ENCODE measurements around the gene EOGT. TPM values are rescaled to one million over a fixed set of nuclear protein-coding genes. Genes with fewer than 3 reads are reported as not detected.

The EOGT gene
- total and polyA plus RNA-seq, 2 experiments from 2014 or later = 11.9 to 27.2 TPM

- H3K4me3 ChIP-seq = no peak overlapping the region
- no peaks in the 10 kb centered on the region for H3F3A ChIP-seq (replicated peaks; ENCODE audit: low read depth)
- H3K27me3 ChIP-seq (ENCODE audit: insufficient read depth) = no peaks in the 10 kb centered on the region
- no peaks in the 10 kb centered on the region for H3K9me2 ChIP-seq (ENCODE audit: insufficient read depth)
- ATAC-seq (no peak), DNase-seq (ENCODE audit: low spot score) (no peak)
- Mint-ChIP-seq H3K27me3 (ENCODE audit: insufficient read depth, low read depth, poor library complexity) (peaks cover 2% of the 10 kb centered on the region), H3K27ac (no peak overlapping the region), H3K4me1 (no peaks in the 10 kb centered on the region), H3K4me3 (no peak overlapping the region), H3K9me3 (no peaks in the 10 kb centered on the region), H3K36me3 (ENCODE audit: low read depth) (peaks cover 45% of the 10 kb centered on the region)
- H3K27ac ChIP-seq (ENCODE audit: low read depth) = no peak overlapping the region
- H3K4me1 ChIP-seq (ENCODE audit: insufficient read depth) = no peaks in the 10 kb centered on the region
- peaks cover 24% of the 10 kb centered on the region for H3K36me3 ChIP-seq (ENCODE audit: insufficient read depth)
- H3K79me2 ChIP-seq (replicated peaks; ENCODE audit: insufficient read depth) = no peaks in the 10 kb centered on the region
- TF ChIP-seq ZNF114 (CRISPR knock-in tag; IDR thresholded peaks at IDR 0.05) (no peak), EZH2phosphoT487 (IDR thresholded peaks at IDR 0.05; ENCODE audit: unreplicated experiment) (no peak), CREB1 (CRISPR knock-in tag; IDR thresholded peaks at IDR 0.05; ENCODE audit: low read depth) (no peak), NANOG (IDR thresholded peaks at IDR 0.05; ENCODE audit: borderline replicate concordance) (no peak), POLR2AphosphoS5 (IDR thresholded peaks at IDR 0.05; ENCODE audit: low read depth) (no peak), REST (IDR thresholded peaks at IDR 0.05; ENCODE audit: unreplicated experiment) (no peak), JUNB (IDR thresholded peaks at IDR 0.05; ENCODE audit: unreplicated experiment) (no peak), ETS1 (IDR thresholded peaks at IDR 0.05) (no peak), STAT1 (IDR thresholded peaks at IDR 0.05; ENCODE audit: unreplicated experiment) (no peak), ZNF331 (CRISPR knock-in tag; IDR thresholded peaks at IDR 0.05; ENCODE audit: low read depth) (no peak), EZH2 (IDR thresholded peaks at IDR 0.05; ENCODE audit: low read depth, unreplicated experiment) (no peak)
- TF ChIP-seq, protein P1, sequence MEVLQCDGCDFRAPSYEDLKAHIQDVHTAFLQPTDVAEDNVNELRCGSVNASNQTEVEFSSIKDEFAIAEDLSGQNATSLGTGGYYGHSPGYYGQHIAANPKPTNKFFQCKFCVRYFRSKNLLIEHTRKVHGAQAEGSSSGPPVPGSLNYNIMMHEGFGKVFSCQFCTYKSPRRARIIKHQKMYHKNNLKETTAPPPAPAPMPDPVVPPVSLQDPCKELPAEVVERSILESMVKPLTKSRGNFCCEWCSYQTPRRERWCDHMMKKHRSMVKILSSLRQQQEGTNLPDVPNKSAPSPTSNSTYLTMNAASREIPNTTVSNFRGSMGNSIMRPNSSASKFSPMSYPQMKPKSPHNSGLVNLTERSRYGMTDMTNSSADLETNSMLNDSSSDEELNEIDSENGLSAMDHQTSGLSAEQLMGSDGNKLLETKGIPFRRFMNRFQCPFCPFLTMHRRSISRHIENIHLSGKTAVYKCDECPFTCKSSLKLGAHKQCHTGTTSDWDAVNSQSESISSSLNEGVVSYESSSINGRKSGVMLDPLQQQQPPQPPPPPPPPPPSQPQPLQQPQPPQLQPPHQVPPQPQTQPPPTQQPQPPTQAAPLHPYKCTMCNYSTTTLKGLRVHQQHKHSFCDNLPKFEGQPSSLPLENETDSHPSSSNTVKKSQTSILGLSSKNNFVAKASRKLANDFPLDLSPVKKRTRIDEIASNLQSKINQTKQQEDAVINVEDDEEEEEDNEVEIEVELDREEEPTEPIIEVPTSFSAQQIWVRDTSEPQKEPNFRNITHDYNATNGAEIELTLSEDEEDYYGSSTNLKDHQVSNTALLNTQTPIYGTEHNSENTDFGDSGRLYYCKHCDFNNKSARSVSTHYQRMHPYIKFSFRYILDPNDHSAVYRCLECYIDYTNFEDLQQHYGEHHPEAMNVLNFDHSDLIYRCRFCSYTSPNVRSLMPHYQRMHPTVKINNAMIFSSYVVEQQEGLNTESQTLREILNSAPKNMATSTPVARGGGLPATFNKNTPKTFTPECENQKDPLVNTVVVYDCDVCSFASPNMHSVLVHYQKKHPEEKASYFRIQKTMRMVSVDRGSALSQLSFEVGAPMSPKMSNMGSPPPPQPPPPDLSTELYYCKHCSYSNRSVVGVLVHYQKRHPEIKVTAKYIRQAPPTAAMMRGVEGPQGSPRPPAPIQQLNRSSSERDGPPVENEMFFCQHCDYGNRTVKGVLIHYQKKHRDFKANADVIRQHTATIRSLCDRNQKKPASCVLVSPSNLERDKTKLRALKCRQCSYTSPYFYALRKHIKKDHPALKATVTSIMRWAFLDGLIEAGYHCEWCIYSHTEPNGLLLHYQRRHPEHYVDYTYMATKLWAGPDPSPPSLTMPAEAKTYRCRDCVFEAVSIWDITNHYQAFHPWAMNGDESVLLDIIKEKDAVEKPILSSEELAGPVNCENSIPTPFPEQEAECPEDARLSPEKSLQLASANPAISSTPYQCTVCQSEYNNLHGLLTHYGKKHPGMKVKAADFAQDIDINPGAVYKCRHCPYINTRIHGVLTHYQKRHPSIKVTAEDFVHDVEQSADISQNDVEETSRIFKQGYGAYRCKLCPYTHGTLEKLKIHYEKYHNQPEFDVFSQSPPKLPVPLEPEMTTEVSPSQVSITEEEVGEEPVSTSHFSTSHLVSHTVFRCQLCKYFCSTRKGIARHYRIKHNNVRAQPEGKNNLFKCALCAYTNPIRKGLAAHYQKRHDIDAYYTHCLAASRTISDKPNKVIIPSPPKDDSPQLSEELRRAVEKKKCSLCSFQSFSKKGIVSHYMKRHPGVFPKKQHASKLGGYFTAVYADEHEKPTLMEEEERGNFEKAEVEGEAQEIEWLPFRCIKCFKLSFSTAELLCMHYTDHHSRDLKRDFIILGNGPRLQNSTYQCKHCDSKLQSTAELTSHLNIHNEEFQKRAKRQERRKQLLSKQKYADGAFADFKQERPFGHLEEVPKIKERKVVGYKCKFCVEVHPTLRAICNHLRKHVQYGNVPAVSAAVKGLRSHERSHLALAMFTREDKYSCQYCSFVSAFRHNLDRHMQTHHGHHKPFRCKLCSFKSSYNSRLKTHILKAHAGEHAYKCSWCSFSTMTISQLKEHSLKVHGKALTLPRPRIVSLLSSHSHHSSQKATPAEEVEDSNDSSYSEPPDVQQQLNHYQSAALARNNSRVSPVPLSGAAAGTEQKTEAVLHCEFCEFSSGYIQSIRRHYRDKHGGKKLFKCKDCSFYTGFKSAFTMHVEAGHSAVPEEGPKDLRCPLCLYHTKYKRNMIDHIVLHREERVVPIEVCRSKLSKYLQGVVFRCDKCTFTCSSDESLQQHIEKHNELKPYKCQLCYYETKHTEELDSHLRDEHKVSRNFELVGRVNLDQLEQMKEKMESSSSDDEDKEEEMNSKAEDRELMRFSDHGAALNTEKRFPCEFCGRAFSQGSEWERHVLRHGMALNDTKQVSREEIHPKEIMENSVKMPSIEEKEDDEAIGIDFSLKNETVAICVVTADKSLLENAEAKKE (CRISPR knock-in tag; IDR thresholded peaks at IDR 0.05) = no peak
- TF ChIP-seq, protein P2, sequence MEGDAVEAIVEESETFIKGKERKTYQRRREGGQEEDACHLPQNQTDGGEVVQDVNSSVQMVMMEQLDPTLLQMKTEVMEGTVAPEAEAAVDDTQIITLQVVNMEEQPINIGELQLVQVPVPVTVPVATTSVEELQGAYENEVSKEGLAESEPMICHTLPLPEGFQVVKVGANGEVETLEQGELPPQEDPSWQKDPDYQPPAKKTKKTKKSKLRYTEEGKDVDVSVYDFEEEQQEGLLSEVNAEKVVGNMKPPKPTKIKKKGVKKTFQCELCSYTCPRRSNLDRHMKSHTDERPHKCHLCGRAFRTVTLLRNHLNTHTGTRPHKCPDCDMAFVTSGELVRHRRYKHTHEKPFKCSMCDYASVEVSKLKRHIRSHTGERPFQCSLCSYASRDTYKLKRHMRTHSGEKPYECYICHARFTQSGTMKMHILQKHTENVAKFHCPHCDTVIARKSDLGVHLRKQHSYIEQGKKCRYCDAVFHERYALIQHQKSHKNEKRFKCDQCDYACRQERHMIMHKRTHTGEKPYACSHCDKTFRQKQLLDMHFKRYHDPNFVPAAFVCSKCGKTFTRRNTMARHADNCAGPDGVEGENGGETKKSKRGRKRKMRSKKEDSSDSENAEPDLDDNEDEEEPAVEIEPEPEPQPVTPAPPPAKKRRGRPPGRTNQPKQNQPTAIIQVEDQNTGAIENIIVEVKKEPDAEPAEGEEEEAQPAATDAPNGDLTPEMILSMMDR (conservative IDR thresholded peaks at IDR 0.05; ENCODE audit: low read depth in 2 of 2) = no peak
- H2AFZ ChIP-seq = no peak overlapping the region
- no peak overlapping the region for H3K4me2 ChIP-seq
- no peaks in the 10 kb centered on the region for H4K20me1 ChIP-seq (replicated peaks; ENCODE audit: insufficient read depth)
Measured at GRCh38 chr3:69032142-69032541, 18.7 kb upstream of the EOGT start.

All from GM23338 (cell line).